Neuronal stem cell (in vitro differentiated cells): ENCODE measurements around the gene RNASE11.
"Not testable (repeated sequence)": the region's sequence is repeated elsewhere in the genome, so short reads cannot be mapped to it uniquely, and the experiment has no call there.

Experiments used
- DNase-seq: peaks from one replicate; pipeline ENCODE4 v3.0.0-alpha.2; 2013; ENCODE audit warnings: low spot score
- H2AFZ ChIP-seq: one replicate; pipeline ENCODE4 v1.6.1; 2013; ENCODE audit warnings: mild to moderate bottlenecking, low read length, inconsistent platforms
- H2AK5ac ChIP-seq: 2 replicates; pipeline ENCODE4 v1.6.1; 2013; ENCODE audit warnings: low read depth, mild to moderate bottlenecking, inconsistent platforms, low read length, moderate library complexity, mixed read lengths
- H2BK120ac ChIP-seq: 2 replicates; pipeline ENCODE4 v1.6.1; 2013; ENCODE audit warnings: low read depth, mild to moderate bottlenecking, inconsistent platforms, low read length, moderate library complexity, mixed read lengths
- H2BK12ac ChIP-seq: one replicate; pipeline ENCODE4 v1.6.1; 2013; ENCODE audit warnings: low read length, inconsistent platforms
- H2BK15ac ChIP-seq: 2 replicates; pipeline ENCODE4 v1.6.1; 2013; ENCODE audit warnings: mild to moderate bottlenecking, low read length, inconsistent platforms, mixed read lengths
- H2BK5ac ChIP-seq: one replicate; pipeline ENCODE4 v1.6.1; 2013; ENCODE audit warnings: inconsistent platforms, mild to moderate bottlenecking, low read length, moderate library complexity
- H3K14ac ChIP-seq: one replicate; pipeline ENCODE4 v1.6.1; 2013; ENCODE audit warnings: low read length, inconsistent platforms
- H3K18ac ChIP-seq: 2 replicates; pipeline ENCODE4 v1.6.1; 2013; ENCODE audit warnings: low read length, inconsistent platforms
- H3K23ac ChIP-seq: 2 replicates; pipeline ENCODE4 v1.6.1; 2013; ENCODE audit warnings: low read depth, mild to moderate bottlenecking, mixed read lengths, low read length, inconsistent platforms; ENCODE audit not compliant: poor library complexity
- H3K27ac ChIP-seq: replicated peaks from 3 replicates; pipeline ENCODE4 v1.5.1; 2013; ENCODE audit warnings: low read length, inconsistent platforms
- H3K27me3 ChIP-seq, 3 experiments: 2 replicates each; pipeline ENCODE4 v1.6.1; 2013; ENCODE audit warnings: low read length in 3 of 3, mild to moderate bottlenecking in 2 of 3, inconsistent platforms in 1 of 3, low read depth in 1 of 3, mixed read lengths in 1 of 3, moderate library complexity in 1 of 3; ENCODE audit not compliant: control insufficient read depth in 3 of 3, insufficient read depth in 3 of 3
- H3K36me3 ChIP-seq, 2 donors: replicated peaks in 1 of 2; 2 replicates each; pipeline ENCODE4 v1.6.1; 2013; ENCODE audit warnings: low read length in 2 of 2; ENCODE audit not compliant: control insufficient read depth in 2 of 2, insufficient read depth in 2 of 2
- H3K4ac ChIP-seq: 2 replicates; pipeline ENCODE4 v1.6.1; 2013; ENCODE audit warnings: inconsistent platforms, mild to moderate bottlenecking, low read length, moderate library complexity
- H3K4me1 ChIP-seq, 2 donors: 1 replicate in 1 of 2; 2 replicates in 1 of 2; pipeline ENCODE4 v1.6.1; 2013; ENCODE audit warnings: low read length in 2 of 2, low read depth in 1 of 2; ENCODE audit not compliant: control insufficient read depth in 2 of 2, insufficient read depth in 1 of 2
- H3K4me2 ChIP-seq: one replicate; pipeline ENCODE4 v1.6.1; 2013; ENCODE audit warnings: mild to moderate bottlenecking, low read length, inconsistent platforms; ENCODE audit not compliant: insufficient read depth, poor library complexity, severe bottlenecking
- H3K4me3 ChIP-seq, 2 donors: 2 replicates each; pipeline ENCODE4 v1.5.1; 2013; ENCODE audit warnings: low read length in 2 of 2, mild to moderate bottlenecking in 2 of 2, inconsistent platforms in 1 of 2, moderate library complexity in 1 of 2
- H3K79me1 ChIP-seq: one replicate; pipeline ENCODE4 v1.6.1; 2013; ENCODE audit warnings: low read depth, mild to moderate bottlenecking, inconsistent platforms, low read length, moderate library complexity
- H3K9ac ChIP-seq: one replicate; pipeline ENCODE4 v1.6.1; 2013; ENCODE audit warnings: mild to moderate bottlenecking, low read depth, low read length, inconsistent platforms; ENCODE audit not compliant: poor library complexity
- H3K9me3 ChIP-seq, 2 donors: replicated peaks in 1 of 2; 2 replicates each; pipeline versions ENCODE3 to v1.6.1; 2013; ENCODE audit warnings: low read length in 2 of 2, mild to moderate bottlenecking in 2 of 2, inconsistent platforms in 1 of 2, low read depth in 1 of 2, mixed read lengths in 1 of 2, moderate library complexity in 1 of 2; ENCODE audit not compliant: control insufficient read depth in 2 of 2, insufficient read depth in 1 of 2
- H4K8ac ChIP-seq: one replicate; pipeline ENCODE4 v1.6.1; 2013; ENCODE audit warnings: low read depth, mild to moderate bottlenecking, inconsistent platforms, low read length, moderate library complexity
- H4K91ac ChIP-seq: one replicate; pipeline ENCODE4 v1.6.1; 2013; ENCODE audit warnings: low read length, low read depth, mild to moderate bottlenecking, inconsistent platforms; ENCODE audit not compliant: poor library complexity
- WGBS, 2 donors: extraction: QIAGEN DNeasy Blood & Tissue Kit; methylation state at CpG; one replicate each; pipeline ENCODE4 v1.1.7; 2013; ENCODE audit warnings: missing lambda C conversion rate in 2 of 2, mixed read lengths in 1 of 2; ENCODE audit not compliant: insufficient read length in 2 of 2, insufficient replicate concordance in 1 of 2; ENCODE audit errors: extremely low coverage in 2 of 2; 5-methylcytosine and 5-hydroxymethylcytosine counted together

Gene RNASE11

DNA sequence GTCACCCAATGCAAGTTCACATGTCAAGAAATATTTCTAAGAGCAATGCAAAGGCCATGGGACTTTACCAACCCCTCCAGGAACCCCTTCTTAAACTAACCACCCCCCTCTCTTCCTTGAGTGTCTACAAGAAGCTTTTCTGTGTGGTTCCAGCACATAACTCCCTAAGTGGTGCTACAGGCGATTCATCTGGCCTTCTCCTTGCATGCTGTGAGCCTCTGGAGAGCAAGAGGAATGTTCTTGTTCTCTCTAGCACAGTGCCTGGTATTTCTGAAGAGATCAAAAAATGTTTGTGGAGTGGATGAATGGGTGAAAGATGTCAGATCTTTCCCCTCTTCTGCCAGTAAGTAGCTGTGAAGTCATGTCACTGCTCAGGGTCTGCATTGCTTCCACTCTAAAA is 9.3 kb upstream of the RNASE11 start:
- Histone ChIP-seq H3K4me1 (no peaks in the 10 kb centered on the region), H3K27me3 (no peaks in the 10 kb centered on the region), H2BK12ac (no peak overlapping the region), H2BK5ac (no peak overlapping the region), H3K4me2 (no peak overlapping the region), H3K4ac (no peak overlapping the region), H3K36me3 (no peaks in the 10 kb centered on the region), H3K4me3 (no peak overlapping the region), H4K91ac (no peak overlapping the region), H3K9ac (no peak overlapping the region), H2BK120ac (no peak overlapping the region), H3K18ac (no peak overlapping the region), H3K14ac (no peak overlapping the region), H2AK5ac (no peak overlapping the region), H3K79me1 (no peaks in the 10 kb centered on the region), H4K8ac (no peak overlapping the region), H2BK15ac (no peak overlapping the region), H3K27ac (no peak overlapping the region), H3K23ac (no peak overlapping the region), H3K9me3 (no peaks in the 10 kb centered on the region), H2AFZ (no peak overlapping the region)
- DNase-seq = no peak
- WGBS, 2 donors = no CpG with 5 or more reads among the region's 1 CpG

DNA sequence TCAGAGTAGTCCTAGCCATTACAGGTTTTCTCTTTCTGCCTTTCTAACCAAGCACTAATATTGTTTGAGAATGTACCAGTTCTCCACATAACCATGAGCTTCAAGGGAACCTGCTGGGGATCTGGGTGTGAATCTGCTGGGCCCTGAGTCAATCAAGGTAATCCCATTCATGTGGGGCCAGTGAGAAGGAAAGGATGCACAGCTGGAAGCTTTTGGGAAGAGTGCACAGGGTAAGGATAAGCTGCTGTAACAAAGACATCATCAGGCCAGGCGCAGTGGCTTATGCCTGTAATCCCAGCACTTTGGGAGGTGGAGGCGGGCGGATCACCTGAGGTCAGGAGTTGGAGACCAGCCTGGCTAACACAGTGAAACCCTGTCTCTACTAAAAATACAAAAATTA is 7.9 kb upstream of the RNASE11 start:
- H2AFZ ChIP-seq, DNase-seq, H2BK15ac ChIP-seq, H3K18ac ChIP-seq, H3K9me3 ChIP-seq, H3K14ac ChIP-seq, H3K4me3 ChIP-seq, H4K8ac ChIP-seq, H2BK12ac ChIP-seq, H3K4me1 ChIP-seq, H4K91ac ChIP-seq, H3K9ac ChIP-seq, H3K27ac ChIP-seq, H3K27me3 ChIP-seq, H3K36me3 ChIP-seq, H3K23ac ChIP-seq, H2AK5ac ChIP-seq, H2BK5ac ChIP-seq, H3K4me2 ChIP-seq, H3K4ac ChIP-seq, H2BK120ac ChIP-seq, H3K79me1 ChIP-seq: not testable (repeated sequence)
- WGBS, 2 donors = no CpG with 5 or more reads among the region's 3 CpGs

DNA sequence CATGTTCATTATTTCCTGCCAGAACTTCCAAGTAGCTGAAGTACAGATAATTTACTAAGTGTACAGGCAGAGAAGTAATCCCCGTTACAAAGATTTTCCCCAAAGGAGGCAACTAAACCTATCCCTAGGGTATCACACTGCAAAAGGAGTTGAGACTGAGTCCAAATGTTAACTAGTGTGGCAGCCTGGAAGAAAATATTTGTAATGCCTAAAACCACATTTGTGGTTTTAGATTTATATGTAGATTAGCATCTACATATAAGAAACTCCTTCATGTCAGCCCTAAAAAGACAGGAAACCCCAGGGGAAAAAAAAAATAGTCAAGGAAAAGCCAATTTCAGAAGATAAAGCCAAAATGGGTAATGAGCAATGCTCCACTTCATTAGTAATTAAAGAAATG is 4.8 kb upstream of the RNASE11 start:
- Histone ChIP-seq H3K9me3 (no peaks in the 10 kb centered on the region), H3K18ac (no peak overlapping the region), H3K4ac (no peak overlapping the region), H3K23ac (no peak overlapping the region), H3K4me1 (peaks cover 0 to under 1% of the 10 kb centered on the region in 2 donors), H3K4me3 (no peak overlapping the region), H2BK12ac (no peak overlapping the region), H4K8ac (no peak overlapping the region), H2AFZ (no peak overlapping the region), H4K91ac (no peak overlapping the region), H3K14ac (no peak overlapping the region), H3K36me3 (no peaks in the 10 kb centered on the region), H3K27ac (no peak overlapping the region), H2BK120ac (no peak overlapping the region), H3K4me2 (no peak overlapping the region), H3K27me3 (peaks cover 0 to 15% (median 0%) of the 10 kb centered on the region in 3 experiments), H3K9ac (no peak overlapping the region), H2BK15ac (no peak overlapping the region), H2BK5ac (no peak overlapping the region), H3K79me1 (no peaks in the 10 kb centered on the region), H2AK5ac (no peak overlapping the region)
- DNase-seq = no peak
- no CpG with 5 or more reads among the region's 1 CpG for WGBS, 2 donors

DNA sequence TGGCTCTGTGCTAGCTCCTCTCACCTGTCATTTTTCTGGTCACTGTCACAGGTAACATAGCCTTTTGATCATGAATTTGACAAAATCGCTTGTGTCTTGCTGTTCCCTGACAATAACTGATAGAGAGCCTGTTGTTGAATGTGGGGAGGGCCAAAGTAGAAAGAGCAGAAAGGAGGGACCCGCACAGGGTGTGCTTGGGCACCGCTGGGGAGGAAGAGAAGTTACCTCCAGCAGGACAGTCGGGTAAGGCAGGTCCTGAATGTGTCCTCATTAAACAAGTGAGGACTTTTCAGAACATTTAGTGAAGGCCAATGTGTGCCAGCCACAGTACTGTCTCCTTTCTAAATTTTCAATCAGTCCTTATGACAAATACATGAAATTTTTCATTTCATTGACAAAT is 3.4 kb upstream of the RNASE11 start, which contains the start of gene RNASE12:
TSS of gene RNASE12 (minus strand) at position 142 of the 400 bp plus-strand sequence. CDS start 653 bp downstream, outside the sequence.
- H3K4me2 ChIP-seq = no peak within 1 kb of the TSS
- no peak within 1 kb of the TSS for H2BK120ac ChIP-seq
- peaks cover 0 to 1% of the 10 kb centered on the region in 2 donors for H3K4me1 ChIP-seq
- no peak within 1 kb of the TSS for H2AFZ ChIP-seq
- H3K23ac ChIP-seq = no peak within 1 kb of the TSS
- H2BK5ac ChIP-seq = no peak within 1 kb of the TSS
- no peaks in the 10 kb centered on the region for H3K9me3 ChIP-seq
- WGBS, 2 donors = no CpG with 5 or more reads among the region's 4 CpGs
- no peak within 1 kb of the TSS for H4K91ac ChIP-seq
- no peak within 1 kb of the TSS for H3K4ac ChIP-seq
- H3K4me3 ChIP-seq = no peak within 1 kb of the TSS
- no peak within 1 kb of the TSS for H3K9ac ChIP-seq
- no peak within 1 kb of the TSS for H2AK5ac ChIP-seq
- no peak within 1 kb of the TSS for H3K27ac ChIP-seq
- H3K18ac ChIP-seq = no peak within 1 kb of the TSS
- H2BK15ac ChIP-seq = no peak within 1 kb of the TSS
- H3K79me1 ChIP-seq = no peaks in the 10 kb centered on the region
- H3K36me3 ChIP-seq = no peaks in the 10 kb centered on the region
- no peak within 1 kb of the TSS for H3K14ac ChIP-seq
- H4K8ac ChIP-seq = no peak within 1 kb of the TSS
- no peak for DNase-seq
- no peak within 1 kb of the TSS for H2BK12ac ChIP-seq
- peaks cover 0 to 15% (median 0%) of the 10 kb centered on the region in 3 experiments for H3K27me3 ChIP-seq
